NCI-H2227 treated with DMSO at 0.1 percent for 48 hours (cell line): Measurements from ENCODE around the gene EIF1AX.
"Not testable (repeated sequence)": the region's sequence is repeated elsewhere in the genome, so short reads cannot be mapped to it uniquely, and the experiment has no call there.

Experiments used
- DNase-seq: peaks from one replicate; lab custom pipeline; 2025; lab: John Stamatoyannopoulos, UW

Gene EIF1AX

DNA sequence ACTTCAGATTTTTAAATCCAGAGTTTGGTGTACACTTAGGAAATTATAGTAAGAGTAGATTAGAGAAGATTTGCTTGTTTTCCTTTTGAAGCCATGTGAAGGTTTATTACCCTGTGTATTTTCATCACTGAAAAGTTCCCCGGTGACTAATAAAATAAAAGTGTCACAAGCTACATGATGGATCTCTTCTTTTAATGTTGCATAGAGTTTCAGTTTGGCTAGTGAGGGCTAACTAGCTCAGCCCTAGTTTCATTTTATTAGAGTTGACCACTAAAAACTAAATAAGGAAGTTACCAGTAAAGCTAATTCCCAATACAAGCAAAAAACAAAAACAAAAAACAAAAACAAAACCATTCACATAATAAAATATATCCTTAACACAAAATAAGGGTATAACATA lies 14.8 kb downstream of the EIF1AX start:
- DNase-seq = not testable (repeated sequence)

DNA sequence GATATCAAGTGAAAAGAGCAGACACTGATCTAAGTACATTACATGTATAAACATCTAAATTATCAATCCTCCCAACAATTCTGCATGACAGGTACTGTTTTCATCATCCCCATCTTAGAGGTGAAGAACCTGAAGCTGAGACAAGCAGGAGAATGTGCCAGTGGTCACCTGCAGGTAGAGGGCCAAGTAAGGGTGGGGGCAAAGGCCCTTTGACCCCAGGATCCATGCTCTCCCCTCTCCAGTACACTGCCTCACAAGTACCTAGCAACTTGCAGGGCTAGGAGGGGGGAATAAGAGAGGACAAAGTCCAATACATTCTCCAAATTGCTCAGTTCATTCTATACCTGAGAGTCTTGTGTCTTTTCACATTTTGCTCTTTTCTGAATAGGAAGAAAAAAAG lies 16.7 kb downstream of the EIF1AX start:
- no peak for DNase-seq

DNA sequence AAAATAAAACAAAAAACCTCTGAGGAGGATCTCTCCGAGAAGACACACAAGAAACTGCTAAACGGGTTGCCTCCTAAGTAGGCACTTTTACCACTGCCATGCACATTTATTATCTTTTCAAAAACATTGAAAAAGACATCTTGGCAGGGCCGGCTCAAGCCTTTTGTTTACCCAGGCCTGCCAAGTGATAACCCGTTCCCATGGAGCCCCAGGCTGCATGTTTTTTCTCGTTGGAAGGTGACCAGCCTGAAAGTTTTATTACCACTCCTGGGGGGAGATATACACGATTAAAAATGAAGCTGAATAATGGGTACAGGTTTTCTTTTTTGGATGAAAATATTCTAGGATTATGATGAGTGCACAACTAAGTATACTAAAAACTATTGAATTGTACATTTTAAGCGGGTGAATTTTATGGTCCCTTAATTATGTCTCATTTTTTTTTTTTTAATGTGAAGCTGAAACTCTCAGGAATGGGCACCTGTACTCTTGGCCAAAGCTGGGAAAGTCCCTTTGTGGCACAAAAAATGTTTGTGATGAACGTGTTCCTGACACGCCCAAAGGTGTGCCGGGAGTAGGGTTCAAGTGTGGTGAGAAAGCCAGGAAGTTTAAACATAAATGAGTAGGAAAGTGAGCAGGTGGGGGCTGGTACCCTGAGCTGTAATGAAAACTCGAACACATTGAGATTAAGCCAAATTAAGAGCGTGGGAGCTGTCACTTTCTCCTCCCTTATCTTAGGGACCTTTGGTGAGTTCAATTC lies 23.4 kb downstream of the EIF1AX start:
- DNase-seq = no peak

DNA sequence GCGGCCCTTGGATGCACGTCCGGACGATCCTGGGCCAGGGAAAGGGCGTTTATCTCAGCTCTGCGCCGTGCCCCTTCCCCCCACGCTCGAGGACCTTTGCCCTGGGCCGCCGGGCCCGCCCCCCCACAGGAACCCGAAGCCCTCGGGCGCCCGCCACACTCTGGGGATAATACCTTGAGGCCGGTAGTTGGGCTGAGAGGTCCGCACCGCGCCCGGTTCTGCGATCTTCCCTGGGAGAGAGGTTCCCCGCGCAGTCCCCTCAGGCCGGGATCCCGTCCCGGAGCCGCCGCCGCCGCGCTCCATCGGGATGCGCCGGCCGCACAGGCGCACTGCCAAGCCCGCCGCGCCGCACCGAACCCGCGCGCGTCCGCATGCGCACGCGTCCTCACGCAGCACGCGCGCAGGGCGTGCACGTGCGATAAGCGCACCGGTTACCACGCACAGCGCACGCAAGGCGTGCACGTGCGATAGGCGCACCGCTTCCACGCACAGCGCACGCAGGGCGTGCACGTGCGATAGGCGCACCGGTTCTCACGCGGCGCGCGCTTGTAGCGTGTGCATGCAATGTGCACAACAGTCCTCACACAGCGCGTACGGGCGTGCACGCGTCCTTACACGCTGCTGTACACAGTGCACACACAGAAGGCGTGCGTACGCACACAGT lies 24.9 kb downstream of the EIF1AX start, which contains the start of gene MAP7D2:
Gene MAP7D2 (minus strand): TSS at position 331 of the 664 bp plus-strand sequence. CDS start 28 bp downstream, at position 303.
- DNase-seq = peak; percentile 32

DNA sequence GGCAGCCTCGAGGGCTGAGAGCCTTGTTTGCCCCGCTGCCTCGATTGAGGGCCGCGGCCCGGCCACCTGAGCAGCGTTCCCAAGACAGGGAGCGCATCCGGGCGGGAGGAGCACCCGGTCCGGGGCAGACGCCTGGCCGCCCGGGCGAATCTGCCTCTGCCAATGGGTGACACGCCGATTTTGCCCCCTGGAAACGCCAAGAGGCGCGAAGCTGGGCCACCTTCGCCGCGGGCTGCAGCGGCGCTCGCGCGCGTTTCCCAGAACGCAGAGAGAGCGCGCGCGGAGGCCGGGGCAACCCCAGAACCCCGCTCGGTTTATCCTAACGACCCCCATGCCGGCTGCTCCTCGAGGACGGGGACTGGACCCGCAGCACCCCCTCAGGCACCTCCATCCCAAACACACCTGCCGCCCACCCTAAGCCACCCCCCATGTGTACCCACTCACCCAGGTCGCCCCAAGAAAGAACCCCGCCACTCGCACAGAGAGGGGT lies 25.5 kb downstream of the EIF1AX start:
- peak; percentile 51 for DNase-seq

DNA sequence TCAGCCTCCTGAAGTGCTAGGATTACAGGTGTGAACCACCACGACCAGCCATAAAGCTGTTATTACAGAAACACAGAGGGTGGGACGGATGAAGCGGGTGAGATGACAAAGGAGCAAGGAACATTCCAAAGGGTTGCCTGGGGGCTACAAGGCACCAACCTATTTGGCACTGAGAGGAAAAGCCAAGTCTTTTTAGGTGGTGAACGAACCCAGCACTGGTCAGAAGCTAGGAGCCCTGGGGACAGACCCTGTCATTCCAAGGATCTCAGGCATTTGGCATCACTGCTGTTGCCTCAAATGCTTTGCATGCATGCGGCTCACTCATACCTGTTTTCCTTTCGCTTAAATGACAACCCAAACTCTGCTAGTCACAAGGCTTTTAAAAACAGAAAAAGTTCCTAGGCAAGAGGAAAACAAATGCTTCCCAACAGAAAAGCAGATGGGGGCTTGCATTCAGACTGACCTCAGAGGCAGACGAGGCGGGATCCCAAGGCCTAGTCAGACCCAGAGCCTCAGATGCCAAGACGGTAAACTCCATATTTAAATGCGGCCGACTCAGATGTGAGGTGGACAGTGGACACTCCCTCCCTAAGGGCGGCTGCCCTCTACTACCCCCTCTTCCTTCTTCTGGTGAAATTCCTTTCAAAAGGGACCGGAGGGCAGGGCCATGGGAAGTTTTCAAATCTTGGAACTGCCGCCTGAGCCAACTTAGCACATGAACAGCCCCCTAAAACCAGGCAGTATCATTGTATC lies 29.4 kb downstream of the EIF1AX start:
- no peak for DNase-seq

DNA sequence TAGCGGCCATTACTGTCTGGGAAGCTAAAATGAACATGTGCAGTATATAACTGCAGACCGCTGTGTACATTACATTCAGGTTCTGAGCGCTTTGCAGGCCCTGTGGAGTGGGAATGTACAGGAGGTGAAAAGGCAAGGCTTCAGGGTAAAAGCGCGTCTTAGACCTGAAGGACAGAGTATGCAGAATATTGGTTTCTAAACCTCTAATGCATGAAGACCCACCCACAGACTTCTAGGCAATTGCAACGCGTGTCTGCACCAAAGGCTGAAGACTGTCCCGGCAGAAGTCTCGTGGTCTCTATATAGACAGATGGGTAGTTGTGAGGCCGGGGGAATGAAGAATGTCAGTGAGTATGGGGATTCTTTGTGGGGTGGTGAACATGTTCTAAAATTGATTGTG lies 30.4 kb downstream of the EIF1AX start:
- no peak for DNase-seq

DNA sequence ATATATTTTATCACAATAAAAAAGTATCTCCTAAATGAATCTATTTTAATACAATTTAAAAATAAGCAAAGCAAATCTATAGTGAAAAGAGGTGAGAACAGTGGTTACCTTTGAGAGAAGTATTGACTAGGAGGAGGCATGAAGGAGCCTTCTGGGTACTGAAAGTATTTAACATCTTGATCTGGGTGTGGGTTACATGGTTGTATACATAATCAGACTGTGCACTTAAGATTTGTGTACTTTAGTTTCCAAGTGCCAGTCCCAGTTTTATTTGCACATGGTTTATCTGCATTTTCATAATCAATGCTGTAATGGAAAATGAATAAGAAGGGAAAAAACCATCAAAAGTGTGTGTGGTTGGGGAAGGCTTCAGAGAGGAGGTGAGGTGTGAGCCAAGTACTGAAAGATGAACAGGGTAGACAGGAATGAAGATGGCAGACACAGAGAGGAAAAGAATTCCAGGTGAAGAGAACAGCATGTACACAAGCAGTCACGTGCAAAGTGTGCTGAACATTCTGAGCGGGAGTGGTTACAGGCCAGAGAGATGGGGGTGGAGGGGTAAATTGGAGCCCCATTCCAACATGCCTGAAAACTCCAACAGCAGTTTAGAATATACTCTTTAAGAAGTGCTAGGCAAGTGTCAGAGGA lies 39.6 kb downstream of the EIF1AX start:
- DNase-seq = no peak

DNA sequence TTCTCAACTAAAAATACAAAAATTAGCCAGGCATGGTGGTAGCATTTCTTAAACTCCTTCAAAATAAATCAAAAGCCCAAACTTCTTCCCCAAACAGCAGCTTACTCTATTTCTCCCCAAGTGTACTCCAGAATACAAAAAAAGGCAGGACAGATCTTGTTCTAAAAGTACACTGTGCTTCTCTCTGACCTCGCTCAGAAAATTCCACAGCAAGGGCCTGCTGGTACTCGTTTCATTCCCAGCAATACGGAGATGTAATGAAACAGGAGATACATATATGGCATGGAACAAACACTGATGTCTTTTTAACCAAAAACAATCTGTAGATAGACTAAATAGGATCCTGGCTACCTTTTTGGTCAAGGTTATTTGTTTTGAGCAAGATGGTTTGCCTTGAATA lies 50.1 kb downstream of the EIF1AX start:
- no peak for DNase-seq

DNA sequence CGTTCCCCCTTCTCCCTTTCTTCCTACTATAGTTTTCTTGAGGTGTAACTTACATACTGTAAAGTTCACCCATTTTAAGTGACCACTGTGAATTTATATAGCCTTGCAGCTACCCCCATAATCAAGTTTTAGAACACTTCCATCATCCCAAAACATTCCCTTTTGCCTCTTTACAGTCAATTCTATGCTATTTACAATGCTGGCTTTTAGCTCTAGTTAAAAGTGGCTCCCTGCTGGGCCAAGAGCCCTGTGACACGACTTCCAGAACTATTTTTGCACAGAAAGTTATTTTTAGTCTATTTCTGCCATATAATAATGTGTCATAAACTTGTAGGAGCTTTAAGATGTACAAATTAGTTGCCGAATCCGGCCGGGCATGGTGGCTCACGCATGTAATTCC lies 51.8 kb downstream of the EIF1AX start:
- DNase-seq = no peak

DNA sequence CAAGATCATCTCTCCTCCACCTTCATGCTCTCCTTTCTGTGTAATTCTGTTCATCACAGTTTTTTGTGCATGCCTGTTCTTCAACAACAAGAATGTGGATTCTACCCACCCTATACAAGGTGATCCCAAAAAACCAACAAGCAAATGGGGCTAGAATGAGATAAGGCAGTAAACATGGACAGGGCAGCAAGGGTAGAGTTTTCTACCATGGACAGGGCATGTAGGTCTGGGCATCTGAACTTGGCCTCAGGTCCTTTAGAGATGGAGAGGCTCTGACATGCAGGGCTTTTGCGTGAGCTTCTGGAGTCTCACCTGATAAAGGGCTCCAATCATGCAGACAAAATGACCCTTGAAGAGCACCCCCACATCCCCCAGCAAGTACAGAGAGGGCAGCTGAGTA lies 61.4 kb downstream of the EIF1AX start:
- DNase-seq = no peak
